ENCODE results near the gene RAB15. TPM values are rescaled to one million over a fixed set of nuclear protein-coding genes. Genes with fewer than 3 reads are reported as not detected.

The RAB15 gene
- total RNA-seq, 4 donors from 2014 or later, result 11.6 to 50.9 (median 19.4) TPM

GRCh38 chr14:64955297-64955696, 16.8 kb downstream of the RAB15 start:
- intact Hi-C loops (cut with DNase I; ENCODE audit: low total_unique reads) (no loop called here), in situ Hi-C loops (cut with MboI; ENCODE audit: low pct_ligation_motif_present in 1 of 4, low pct_unique_long_range_greater_than_20kb in 1 of 4, low sequenced_read_pairs in 3 of 4) (no loop called here)
- no peak overlapping the region for H3K4me3 ChIP-seq
- no peak overlapping the region for H3K27ac ChIP-seq
- TF ChIP-seq POLR2AphosphoS5 (IDR thresholded peaks at IDR 0.05) (no peak), POLR2A (IDR thresholded peaks at IDR 0.05) (no peak), CTCF (IDR thresholded peaks at IDR 0.05) (no peak), EP300 (IDR thresholded peaks at IDR 0.05; ENCODE audit: low read depth) (no peak)
- 88 to 98% methylated on average over 6 of the region's 6 CpGs for WGBS, 2 donors (ENCODE audit: low coverage in 1 of 2)
- H3K4me1 ChIP-seq, result no peaks in the 10 kb centered on the region
- H3K9me3 ChIP-seq, result no peaks in the 10 kb centered on the region
- no peaks in the 10 kb centered on the region for H3K27me3 ChIP-seq
- no peaks in the 10 kb centered on the region for H3K36me3 ChIP-seq
- DNase-seq, result no peak

GRCh38 chr14:64954491-64955240, 17.5 kb downstream of the RAB15 start:
- no peak for TF ChIP-seq POLR2AphosphoS5 (IDR thresholded peaks at IDR 0.05)
- no peak for TF ChIP-seq CTCF (IDR thresholded peaks at IDR 0.05)
- no peak for TF ChIP-seq POLR2A (IDR thresholded peaks at IDR 0.05)
- no peak for TF ChIP-seq EP300 (IDR thresholded peaks at IDR 0.05; ENCODE audit: low read depth)
- intact Hi-C loops (cut with DNase I; ENCODE audit: low total_unique reads), result no loop called here
- 90 to 92% methylated on average over 5 to 9 of the region's 9 CpGs for WGBS, 2 donors (ENCODE audit: low coverage in 1 of 2)

GRCh38 chr14:64953661-64954060, 18.5 kb downstream of the RAB15 start:
- in situ Hi-C loops (cut with MboI; ENCODE audit: low pct_ligation_motif_present in 1 of 4, low pct_unique_long_range_greater_than_20kb in 1 of 4, low sequenced_read_pairs in 3 of 4) (no loop called here), intact Hi-C loops (cut with DNase I; ENCODE audit: low total_unique reads) (no loop called here)
- no peaks in the 10 kb centered on the region for H3K4me1 ChIP-seq
- H3K27me3 ChIP-seq, result no peaks in the 10 kb centered on the region
- no peak overlapping the region for H3K27ac ChIP-seq
- H3K36me3 ChIP-seq, result no peaks in the 10 kb centered on the region
- H3K9me3 ChIP-seq, result no peaks in the 10 kb centered on the region
- WGBS, 2 donors (ENCODE audit: low coverage in 1 of 2), result 96% methylated on average over 6 of the region's 6 CpGs; no CpG with 5 or more reads in 1 of the 2 donors
- TF ChIP-seq CTCF (IDR thresholded peaks at IDR 0.05) (no peak), POLR2AphosphoS5 (IDR thresholded peaks at IDR 0.05) (no peak), EP300 (IDR thresholded peaks at IDR 0.05; ENCODE audit: low read depth) (no peak), POLR2A (IDR thresholded peaks at IDR 0.05) (no peak)
- no peak for DNase-seq
- no peak overlapping the region for H3K4me3 ChIP-seq

More at GRCh38 chr14:64954491-64955240, 17.5 kb downstream of the RAB15 start:
- Histone ChIP-seq H3K27ac (no peak overlapping the region), H3K36me3 (no peaks in the 10 kb centered on the region), H3K4me3 (no peak overlapping the region), H3K4me1 (no peaks in the 10 kb centered on the region), H3K9me3 (no peaks in the 10 kb centered on the region), H3K27me3 (no peaks in the 10 kb centered on the region)
- in situ Hi-C loops (cut with MboI; ENCODE audit: low pct_ligation_motif_present in 1 of 4, low pct_unique_long_range_greater_than_20kb in 1 of 4, low sequenced_read_pairs in 3 of 4), result no loop called here
- no peak for DNase-seq

- TF ChIP-seq CTCF (IDR thresholded peaks at IDR 0.05), result no peak
- TF ChIP-seq POLR2A (IDR thresholded peaks at IDR 0.05), result no peak
- no peak for TF ChIP-seq EP300 (IDR thresholded peaks at IDR 0.05; ENCODE audit: low read depth)
- TF ChIP-seq POLR2AphosphoS5 (IDR thresholded peaks at IDR 0.05), result no peak
- WGBS, 2 donors (ENCODE audit: low coverage in 1 of 2), result 67 to 98% methylated on average over 1 to 8 of the region's 8 CpGs
- Histone ChIP-seq H3K27ac (no peak overlapping the region), H3K36me3 (no peaks in the 10 kb centered on the region), H3K27me3 (no peaks in the 10 kb centered on the region), H3K4me3 (no peak overlapping the region), H3K9me3 (no peaks in the 10 kb centered on the region), H3K4me1 (no peaks in the 10 kb centered on the region)
- DNase-seq, result no peak
- in situ Hi-C loops (cut with MboI; ENCODE audit: low pct_ligation_motif_present in 1 of 4, low pct_unique_long_range_greater_than_20kb in 1 of 4, low sequenced_read_pairs in 3 of 4) (no loop called here), intact Hi-C loops (cut with DNase I; ENCODE audit: low total_unique reads) (no loop called here)
Observed at GRCh38 chr14:64953310-64953654, 18.9 kb downstream of the RAB15 start.

Measured in transverse colon (tissue), 4 donors.